Ishikawa (cell line): ENCODE data around the gene COL2A1.

Source experiments
- CEBPB ChIP-seq: IDR thresholded peaks from 2 replicates; pipeline ENCODE4 v1.6.1; 2012
- CREB1 ChIP-seq: IDR thresholded peaks from 2 replicates; pipeline ENCODE4 v1.6.1; 2012; ENCODE audit warnings: low read depth
- EGR1 ChIP-seq: IDR thresholded peaks from 2 replicates; pipeline ENCODE4 v1.6.1; 2012
- EP300 ChIP-seq: IDR thresholded peaks from 2 replicates; pipeline ENCODE4 v1.6.1; 2012; ENCODE audit warnings: borderline replicate concordance
- FOXM1 ChIP-seq: IDR thresholded peaks from 2 replicates; pipeline ENCODE4 v1.6.1; 2012; ENCODE audit warnings: low read depth, borderline replicate concordance
- NFIC ChIP-seq: IDR thresholded peaks from 2 replicates; pipeline ENCODE4 v1.6.1; 2012
- RAD21 ChIP-seq: IDR thresholded peaks from 2 replicates; pipeline ENCODE4 v1.6.1; 2012; ENCODE audit warnings: low read depth
- REST ChIP-seq: IDR thresholded peaks from 2 replicates; pipeline ENCODE4 v1.6.1; 2012; ENCODE audit warnings: low read depth, mild to moderate bottlenecking
- TAF1 ChIP-seq: IDR thresholded peaks from 2 replicates; pipeline ENCODE4 v1.6.1; 2012; ENCODE audit warnings: low read depth, mild to moderate bottlenecking
- TCF12 ChIP-seq: IDR thresholded peaks from 2 replicates; pipeline ENCODE4 v1.6.1; 2012; ENCODE audit warnings: low read depth
- TEAD4 ChIP-seq: IDR thresholded peaks from 2 replicates; pipeline ENCODE4 v1.6.1; 2012
- YY1 ChIP-seq: IDR thresholded peaks from 2 replicates; pipeline ENCODE4 v1.6.1; 2012; ENCODE audit warnings: low read depth
- ZBTB7A ChIP-seq: IDR thresholded peaks from 2 replicates; pipeline ENCODE4 v1.6.1; 2012; ENCODE audit warnings: low read depth
- TF ChIP-seq, protein P1 (sequence below): IDR thresholded peaks from 2 replicates; pipeline ENCODE4 v1.6.1; 2012
- TF ChIP-seq, protein P2 (sequence below): IDR thresholded peaks from 2 replicates; pipeline ENCODE4 v1.6.1; 2012

The COL2A1 gene

DNA sequence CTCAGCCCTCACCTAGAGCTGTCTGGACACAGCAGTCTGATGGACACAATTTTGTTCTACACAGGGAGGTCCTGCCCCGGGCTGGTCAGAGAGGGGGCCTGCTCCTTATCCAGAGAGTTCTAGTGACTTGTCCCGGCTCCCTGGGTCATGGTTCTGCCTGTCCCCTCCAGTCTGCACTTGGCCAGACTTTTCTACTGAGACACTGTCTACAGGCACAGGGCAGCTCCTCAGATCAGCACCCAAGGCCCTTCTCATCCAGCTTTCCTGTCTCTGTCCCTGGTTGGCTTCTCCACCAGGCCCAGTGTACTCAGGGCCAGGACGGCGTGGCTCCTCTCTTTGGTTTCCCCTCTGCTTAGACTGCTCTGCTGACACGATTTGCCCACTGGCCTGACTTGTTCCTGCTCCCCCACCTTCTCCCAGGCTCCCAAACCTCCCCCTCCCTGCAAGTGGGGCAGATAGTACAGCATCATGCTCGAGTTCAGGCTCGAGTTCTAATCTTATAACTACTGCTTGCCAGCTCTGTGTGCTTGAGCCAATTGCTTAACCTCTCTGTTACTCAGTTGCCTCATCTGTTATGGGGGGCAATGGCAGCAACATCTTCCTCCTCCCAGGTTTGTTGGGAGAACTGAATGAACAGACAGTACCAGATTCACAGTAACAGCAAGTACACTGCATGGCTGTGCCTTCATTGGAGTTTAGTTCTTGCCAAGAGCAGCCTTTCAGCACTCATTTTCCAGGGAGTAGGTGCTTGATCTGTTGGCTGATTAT is 22.0 kb upstream of the COL2A1 start:
- TF ChIP-seq TAF1, result no peak
- TF ChIP-seq TCF12, result no peak
- TF ChIP-seq, protein P1, sequence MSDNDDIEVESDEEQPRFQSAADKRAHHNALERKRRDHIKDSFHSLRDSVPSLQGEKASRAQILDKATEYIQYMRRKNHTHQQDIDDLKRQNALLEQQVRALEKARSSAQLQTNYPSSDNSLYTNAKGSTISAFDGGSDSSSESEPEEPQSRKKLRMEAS, result no peak
- TF ChIP-seq EP300, result no peak
- TF ChIP-seq RAD21, result no peak
- no peak for TF ChIP-seq CEBPB
- no peak for TF ChIP-seq NFIC
- no peak for TF ChIP-seq CREB1

DNA sequence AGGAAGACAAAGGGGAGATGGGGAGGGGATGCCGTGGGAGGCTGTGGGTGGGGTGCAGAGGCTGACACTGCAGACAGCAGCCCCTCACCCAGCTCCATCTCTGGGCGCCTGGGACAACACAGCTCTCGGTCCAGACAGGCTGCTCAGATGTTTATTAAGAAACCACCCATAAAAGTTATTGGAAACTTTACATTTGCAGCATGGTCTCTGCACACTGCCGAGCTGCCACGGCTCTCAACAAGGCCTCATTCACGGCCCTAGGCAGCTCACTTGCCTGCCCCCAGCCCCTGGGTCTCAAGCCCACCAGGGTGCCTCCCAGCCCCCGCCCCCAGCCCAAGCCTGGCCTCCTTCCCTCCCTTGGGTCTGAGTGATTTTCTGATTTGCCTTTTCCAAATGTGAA is 21.0 kb upstream of the COL2A1 start:
- TF ChIP-seq REST (no peak), CREB1 (no peak), EGR1 (no peak), YY1 (no peak), TAF1 (no peak), ZBTB7A (no peak), RAD21 (no peak), TCF12 (no peak), EP300 (no peak), NFIC (no peak), FOXM1 (no peak), CEBPB (no peak), TEAD4 (no peak)
- TF ChIP-seq, protein P2, sequence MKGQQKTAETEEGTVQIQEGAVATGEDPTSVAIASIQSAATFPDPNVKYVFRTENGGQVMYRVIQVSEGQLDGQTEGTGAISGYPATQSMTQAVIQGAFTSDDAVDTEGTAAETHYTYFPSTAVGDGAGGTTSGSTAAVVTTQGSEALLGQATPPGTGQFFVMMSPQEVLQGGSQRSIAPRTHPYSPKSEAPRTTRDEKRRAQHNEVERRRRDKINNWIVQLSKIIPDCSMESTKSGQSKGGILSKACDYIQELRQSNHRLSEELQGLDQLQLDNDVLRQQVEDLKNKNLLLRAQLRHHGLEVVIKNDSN, result no peak
- TF ChIP-seq, protein P1, result no peak

DNA sequence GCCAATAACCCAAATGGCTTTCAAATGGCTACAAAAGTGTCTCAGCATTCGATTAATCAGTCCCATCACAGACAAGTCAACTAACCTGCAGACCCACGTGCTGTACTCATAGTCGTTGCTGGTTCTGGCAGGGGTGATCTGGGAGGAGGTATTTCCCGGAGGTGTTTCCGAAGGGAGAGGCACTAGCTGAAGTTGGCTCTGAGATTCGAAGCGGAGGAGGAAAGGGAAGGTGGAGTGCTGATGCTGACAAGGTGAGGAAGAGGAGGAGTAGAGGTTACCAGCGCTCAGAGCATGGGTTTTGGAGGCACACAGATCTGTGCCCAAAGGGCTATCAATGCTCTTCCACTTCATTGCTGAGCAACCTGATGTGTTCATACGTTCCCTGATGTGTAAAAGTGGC is 20.5 kb upstream of the COL2A1 start:
- TF ChIP-seq EGR1 (no peak), EP300 (no peak), YY1 (no peak), TEAD4 (no peak), REST (no peak), TCF12 (no peak)

DNA sequence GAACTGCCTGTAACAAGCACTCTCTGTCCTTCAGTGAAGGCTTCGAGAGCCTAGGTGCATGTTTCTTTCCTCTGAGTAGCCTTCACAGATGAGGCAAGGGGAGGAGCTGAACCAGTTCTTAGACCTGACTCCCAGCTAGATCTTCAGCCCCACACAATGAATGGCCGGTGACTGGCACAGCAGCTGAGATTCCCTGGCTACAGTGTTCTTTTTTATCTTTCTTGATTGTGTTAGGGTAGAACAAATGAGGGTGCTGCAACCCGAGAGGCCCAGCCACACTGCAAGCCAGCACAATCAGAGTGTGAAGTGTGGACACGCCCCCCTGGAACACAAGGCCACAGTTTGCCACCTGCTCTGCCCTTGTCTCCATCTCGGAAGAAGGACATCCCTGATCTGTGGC is 19.1 kb upstream of the COL2A1 start:
- no peak for TF ChIP-seq CEBPB
- TF ChIP-seq YY1, result no peak
- TF ChIP-seq EP300, result no peak
- TF ChIP-seq, protein P2, result no peak
- TF ChIP-seq TAF1, result no peak
- TF ChIP-seq, protein P1, result peak; percentile 38; the same call in 1 of the 2 replicates
- TF ChIP-seq FOXM1, result no peak
- TF ChIP-seq CREB1, result no peak
- no peak for TF ChIP-seq RAD21

DNA sequence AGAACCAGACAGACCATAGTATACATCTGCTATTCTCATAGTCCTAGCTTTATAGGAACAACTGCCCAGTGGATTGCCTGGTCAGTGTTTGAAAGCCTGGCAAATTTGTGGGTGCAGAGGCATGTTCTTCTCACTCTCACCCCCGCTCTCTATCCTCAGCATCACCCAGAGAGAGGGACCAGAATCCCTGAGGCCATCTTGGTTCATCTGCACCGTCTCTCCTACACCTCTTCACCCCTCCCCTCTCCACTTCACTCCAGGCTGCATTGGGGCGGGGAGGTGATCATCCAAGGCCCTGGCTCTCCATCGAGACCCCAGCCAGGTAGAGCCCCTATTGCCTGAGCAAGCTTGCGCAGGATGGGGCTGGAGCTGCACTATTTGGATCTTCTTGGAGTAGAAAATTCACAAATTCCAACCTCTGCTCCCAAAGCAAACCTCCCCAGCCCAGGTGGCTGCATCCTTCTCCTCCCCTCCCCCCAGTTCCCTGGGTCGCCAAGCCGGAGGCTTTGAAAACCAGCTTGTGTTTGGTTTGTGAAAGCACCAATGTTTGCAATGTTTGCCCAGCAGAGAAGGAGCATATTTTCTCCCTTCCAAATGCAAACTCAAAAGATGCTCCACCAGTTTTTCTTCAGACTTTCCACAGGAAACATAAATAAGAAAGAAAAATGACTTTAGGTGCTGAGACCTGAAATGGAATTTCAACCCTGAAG is 18.6 kb upstream of the COL2A1 start:
- TF ChIP-seq CEBPB (no peak), EGR1 (no peak), ZBTB7A (no peak), TAF1 (no peak), CREB1 (no peak), EP300 (no peak), RAD21 (no peak), FOXM1 (no peak)
- TF ChIP-seq, protein P2, result no peak

DNA sequence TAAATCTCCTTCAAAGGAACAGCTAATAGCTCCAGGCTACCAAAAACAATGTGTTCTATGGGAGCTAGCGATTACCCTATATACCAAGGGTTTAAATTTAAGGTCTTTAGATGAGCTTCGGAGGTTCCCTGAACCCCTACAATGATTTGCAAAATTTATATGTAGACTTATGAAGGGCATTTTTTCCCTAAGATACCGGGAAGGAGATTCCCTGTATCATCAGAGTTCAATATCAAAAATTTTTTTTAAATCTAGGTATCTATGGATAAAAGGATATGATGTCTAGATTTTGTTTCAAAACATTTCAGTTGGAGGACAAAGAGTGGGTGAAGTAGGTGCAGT is 17.9 kb upstream of the COL2A1 start:
- TF ChIP-seq RAD21, result no peak
- no peak for TF ChIP-seq CREB1
- no peak for TF ChIP-seq FOXM1
- TF ChIP-seq, protein P1, result no peak
- no peak for TF ChIP-seq EGR1
- TF ChIP-seq EP300, result no peak
- no peak for TF ChIP-seq TAF1
- TF ChIP-seq REST, result no peak
- no peak for TF ChIP-seq TEAD4
- TF ChIP-seq, protein P2, result no peak
- TF ChIP-seq YY1, result no peak
- no peak for TF ChIP-seq TCF12
- TF ChIP-seq ZBTB7A, result no peak
- no peak for TF ChIP-seq NFIC
- TF ChIP-seq CEBPB, result no peak
